Activated CD4-positive, alpha-beta T cell treated with anti-CD3 and anti-CD28 coated beads, Interleukin-2, amount 50 U/mL, for 16 hours (primary cell): ENCODE data around the gene IQCH.
A peak's percentile ranks its signal among the peaks of the same experiment; 100 is the strongest.

Experiments used
- DNase-seq: peaks from one replicate; pipeline ENCODE4 v3.0.0-alpha.2; 2020

IQCH gene

DNA sequence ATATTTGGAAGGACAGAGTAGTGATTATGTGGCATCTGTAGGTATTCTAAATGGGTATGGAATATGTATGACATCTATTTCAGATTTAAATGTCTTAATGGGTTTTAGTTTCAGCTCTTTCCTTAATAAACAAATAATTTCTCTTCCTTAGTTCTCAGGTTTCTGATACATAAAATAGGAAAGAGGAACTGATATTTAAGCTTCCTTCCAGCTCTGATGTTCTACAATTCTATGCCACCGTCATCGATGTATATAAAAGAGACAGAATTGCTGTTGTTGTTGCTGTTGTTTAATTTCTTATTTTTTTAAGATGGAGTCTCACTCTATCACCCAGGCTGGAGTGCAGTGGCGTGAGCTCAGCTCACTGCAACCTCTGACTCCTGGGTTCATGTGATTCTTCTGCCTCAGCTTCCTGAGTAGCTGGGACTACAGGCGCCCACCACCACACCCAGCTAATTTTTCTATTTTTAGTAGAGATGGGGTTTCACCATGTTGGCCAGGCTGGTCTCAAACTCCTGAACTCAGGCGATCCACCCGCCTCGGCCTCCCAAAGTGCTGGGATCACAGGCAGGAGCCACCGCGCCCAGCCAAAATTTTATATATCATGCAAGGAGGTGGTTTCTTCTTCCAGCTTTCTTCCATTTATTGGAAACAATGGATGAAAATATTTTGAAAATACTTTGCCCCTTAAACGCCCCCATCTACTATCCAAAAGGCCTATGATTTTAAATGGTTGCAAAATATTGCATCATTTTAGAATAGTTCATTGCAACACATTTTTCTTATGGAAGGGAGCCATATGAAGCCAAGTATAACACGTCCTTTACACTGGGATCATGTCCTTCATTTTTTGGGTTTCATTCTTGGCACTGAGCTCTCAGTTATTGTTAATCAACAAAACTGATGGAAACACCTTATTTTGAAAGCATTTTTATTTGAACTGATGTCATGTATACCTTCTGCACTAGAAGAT lies 252.5 kb downstream of the IQCH start:
- no peak for DNase-seq

DNA sequence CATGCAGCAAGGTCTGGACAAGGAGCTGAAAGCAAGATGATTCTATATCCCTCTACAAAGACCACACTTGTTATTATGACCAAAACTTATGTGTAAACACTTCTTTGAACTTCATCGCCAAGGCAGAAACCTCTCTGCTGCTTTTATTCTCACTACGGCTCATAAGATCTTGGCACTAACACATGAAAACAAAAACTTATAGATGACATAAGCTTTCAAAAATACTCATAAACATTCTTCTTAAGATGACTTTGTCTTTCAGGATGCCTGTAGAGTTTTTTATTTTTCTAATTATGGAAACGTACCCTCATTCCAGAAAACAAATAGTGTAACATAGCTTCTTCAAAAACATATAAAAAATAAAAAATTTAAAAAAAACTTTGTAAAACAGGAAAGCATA lies 253.8 kb downstream of the IQCH start:
- no peak for DNase-seq

DNA sequence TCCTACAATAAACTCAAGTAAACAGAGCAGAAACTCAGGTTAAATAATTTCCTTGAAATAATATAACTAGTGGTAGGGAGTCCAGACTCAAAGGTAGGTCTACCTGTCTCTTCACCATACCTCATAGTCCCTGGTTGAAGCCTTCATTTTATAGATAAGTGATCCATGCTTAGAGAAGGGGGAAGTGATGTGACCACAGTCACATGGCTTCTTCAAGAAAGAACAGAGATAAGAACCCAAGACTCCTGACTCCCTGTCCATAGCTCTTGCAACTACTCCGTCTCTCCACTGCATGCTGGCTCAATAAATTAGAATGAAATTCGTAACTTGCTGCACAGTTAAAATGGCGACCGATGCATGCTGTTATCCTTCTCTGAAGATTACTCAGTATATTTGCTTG lies 255.3 kb downstream of the IQCH start:
- DNase-seq: no peak

DNA sequence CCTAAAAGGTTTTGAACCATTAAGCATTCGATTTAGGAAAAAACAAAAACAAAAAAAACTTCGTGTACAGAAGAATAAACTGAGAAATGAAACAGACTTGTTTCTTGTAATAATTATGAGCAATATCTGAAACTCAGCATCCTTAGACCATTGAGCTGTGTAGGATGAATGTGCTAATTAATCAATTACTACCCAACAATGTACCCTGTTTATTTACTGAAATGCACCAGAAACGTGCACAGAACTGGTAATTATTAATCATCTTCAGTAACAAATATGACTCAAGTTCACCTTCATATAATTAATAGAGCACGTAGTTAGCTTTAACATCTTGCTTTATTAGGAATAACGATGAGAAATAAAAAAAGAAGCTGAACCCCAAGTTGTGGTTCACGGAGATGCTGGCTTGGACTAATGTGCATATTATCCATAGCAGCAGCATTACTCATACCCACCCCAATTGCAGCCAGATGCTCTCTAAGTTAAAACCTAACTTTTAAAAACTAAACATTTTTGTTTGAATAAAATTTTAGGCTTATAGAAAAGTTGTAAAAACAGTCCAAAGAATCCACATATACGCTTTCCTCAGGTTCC lies 256.1 kb downstream of the IQCH start:
- no peak for DNase-seq

DNA sequence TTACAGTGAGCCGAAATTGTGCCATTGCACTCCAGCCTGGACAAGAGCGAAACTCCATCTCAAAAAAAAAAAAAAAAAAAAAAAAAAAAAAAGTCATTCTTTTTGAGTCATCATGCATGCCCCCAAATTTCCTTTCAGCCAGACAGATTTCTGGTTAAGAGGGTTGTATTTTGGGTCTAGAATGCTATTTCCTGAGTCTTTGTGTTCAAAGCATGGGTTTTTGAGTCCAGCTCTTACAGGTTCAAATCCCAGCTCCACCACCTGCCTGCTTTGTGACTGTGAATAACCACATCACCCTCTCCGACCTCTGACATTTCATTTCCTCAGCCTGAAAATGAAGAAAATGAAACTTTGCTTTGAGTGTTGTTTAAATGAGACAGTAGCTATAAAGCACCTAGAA lies 257.0 kb downstream of the IQCH start:
- DNase-seq: no peak

DNA sequence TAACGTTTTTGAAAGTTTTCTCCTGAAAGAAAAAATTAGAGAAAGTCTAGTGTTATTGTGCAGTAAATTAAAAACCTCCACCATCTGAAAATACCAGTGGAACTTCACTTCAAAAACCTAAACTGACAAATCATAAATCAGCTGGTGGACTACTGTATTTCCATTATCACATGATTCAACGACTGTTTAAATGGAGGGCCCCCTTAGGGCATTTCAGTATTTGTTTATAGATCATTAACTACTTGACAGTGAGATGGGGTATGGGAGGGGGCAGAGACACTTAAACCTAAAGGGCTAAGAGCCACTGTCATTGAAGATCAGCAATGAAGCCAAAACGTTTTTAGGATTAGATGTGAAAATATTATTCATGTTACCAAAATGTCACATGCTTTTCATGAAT lies 257.6 kb downstream of the IQCH start:
- DNase-seq: no peak

DNA sequence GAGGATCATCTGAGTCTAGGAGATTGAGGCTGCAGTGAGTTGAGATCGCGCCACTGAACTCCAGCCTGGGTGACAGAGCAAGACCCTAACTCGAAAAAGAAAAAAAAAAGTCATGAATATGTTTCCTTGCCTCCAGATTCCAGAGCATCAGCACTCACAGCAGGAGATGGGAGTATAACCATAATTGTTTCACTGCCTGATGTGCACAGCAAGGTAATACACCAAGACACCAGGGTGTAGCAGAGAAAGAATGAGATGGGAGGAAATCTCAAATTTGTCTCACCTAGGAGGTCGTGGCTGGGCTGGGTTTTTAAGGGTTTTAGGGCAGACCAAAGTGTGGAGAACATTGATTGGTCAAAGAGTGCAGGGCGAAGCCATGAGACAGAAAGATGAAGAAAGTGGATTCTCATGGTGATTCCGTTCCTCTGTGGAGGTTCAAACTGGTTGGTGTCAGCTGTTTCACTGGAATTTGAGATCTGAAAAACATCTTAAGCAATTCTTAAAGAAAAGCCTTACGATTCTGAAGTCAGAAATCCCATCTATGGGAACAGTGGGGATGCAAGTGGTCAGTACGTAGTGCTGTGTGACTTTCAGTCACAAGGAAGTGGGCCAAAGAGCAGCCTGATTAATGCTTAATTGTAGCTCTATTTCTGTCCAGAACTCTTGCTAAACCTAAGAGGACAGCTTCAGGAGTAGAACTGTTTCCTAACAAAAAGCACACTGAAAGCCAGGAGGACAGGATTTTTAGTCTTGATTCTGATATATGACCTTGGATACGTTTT lies 258.5 kb downstream of the IQCH start:
- no peak for DNase-seq

DNA sequence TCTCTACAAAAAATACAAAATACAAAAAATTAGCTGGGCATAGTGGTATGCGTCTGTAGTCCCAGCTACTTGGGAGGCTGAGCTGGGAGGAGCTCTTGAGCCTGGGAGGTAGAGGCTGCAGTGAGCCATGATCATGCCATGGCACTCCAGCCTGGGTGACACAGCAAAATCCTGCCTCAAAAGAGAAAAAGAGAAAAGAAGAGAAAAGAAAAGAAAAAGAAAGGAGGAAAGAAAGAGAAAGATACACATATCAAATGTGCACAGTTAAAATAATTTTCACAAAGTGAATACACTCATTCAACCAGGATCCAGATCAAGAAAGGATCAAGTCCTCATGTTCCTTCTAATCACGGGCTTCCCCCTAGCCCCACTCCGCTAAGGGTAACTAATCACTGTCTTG lies 260.5 kb downstream of the IQCH start:
- no peak for DNase-seq

DNA sequence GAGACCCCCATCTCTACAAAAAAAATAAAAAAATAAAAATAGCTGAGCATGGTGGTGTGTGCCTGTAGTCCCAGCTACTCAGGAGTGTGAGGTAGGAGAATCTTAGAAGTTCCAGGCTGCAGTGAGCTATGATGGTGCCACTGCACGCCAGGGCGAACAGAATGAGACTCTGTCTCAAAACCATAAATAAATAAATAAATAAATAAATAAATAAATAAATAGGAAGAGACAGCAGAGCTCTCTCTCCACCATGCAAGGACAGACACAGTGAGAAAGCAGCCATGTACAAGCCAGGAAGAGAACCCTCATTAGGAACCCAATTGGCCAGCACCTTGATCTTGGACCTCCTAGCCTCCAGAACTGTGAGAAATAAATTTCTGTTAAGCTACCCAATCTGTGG lies 261.0 kb downstream of the IQCH start:
- no peak for DNase-seq

DNA sequence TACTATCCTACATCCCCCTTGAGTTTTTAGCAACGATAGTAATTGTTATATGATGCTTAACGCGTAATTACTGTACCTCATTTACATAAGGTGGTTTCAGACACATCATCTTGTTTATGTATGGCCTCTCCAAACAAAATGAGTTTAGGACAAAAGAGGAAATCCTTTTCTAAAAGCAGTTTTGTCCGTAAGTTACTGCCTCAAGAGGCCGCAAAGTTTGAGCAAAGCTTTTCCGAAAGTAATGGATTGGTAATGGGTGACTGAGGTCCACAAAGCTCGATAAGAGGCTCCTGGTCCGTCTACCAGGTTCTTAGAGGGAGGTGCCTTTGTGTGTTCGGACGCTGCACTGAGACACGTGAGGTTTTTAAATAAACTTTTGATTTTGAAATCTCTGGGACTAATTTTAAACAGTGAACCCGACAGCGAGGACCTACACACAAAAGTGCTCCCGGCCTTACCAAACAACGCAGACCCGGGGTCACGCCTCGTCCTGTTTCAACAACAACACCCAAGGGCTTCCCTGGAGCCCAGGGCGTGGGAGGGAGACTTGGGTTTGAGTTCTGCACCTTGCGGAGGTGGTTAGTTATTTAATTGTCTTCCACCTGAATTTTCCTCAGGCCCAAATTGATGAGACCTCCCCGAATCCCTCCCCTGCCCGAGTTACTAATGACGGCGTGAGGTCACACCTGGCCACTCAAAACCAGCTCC lies 265.9 kb downstream of the IQCH start:
- DNase-seq: no peak

DNA sequence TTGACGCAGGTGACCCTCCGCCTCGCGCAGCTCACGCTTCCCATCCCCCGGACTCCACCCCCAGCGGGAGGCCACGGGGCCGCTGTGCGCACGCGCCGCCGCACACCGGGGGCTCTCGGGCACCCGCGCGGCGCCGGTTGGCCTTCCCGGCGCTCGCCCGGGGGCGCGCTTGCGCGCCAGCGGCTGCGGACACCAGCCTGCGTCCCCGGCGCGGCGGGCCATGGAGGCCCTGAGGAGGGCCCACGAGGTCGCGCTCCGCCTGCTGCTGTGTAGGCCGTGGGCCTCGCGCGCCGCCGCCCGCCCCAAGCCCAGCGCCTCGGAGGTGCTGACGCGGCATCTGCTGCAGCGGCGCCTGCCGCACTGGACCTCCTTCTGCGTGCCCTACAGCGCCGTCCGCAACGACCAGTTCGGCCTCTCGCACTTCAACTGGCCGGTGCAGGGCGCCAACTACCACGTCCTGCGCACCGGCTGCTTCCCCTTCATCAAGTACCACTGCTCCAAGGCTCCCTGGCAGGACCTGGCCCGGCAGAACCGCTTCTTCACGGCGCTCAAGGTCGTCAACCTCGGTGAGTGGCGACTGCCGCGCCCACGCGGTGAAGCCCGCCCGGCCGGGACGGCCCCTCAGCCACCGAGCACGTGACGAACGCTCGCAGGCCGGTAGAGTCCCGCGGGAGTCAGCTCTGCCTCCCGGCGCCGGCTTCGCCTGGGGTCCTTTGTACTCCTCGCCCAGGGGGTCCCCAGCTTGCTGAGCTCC lies 266.6 kb downstream of the IQCH start, which contains the start of gene C15orf61:
Gene C15orf61 (plus strand): TSS at position 103 of the 754 bp plus-strand sequence. CDS start 118 bp downstream, at position 221.
- DNase-seq: peak; percentile 85

DNA sequence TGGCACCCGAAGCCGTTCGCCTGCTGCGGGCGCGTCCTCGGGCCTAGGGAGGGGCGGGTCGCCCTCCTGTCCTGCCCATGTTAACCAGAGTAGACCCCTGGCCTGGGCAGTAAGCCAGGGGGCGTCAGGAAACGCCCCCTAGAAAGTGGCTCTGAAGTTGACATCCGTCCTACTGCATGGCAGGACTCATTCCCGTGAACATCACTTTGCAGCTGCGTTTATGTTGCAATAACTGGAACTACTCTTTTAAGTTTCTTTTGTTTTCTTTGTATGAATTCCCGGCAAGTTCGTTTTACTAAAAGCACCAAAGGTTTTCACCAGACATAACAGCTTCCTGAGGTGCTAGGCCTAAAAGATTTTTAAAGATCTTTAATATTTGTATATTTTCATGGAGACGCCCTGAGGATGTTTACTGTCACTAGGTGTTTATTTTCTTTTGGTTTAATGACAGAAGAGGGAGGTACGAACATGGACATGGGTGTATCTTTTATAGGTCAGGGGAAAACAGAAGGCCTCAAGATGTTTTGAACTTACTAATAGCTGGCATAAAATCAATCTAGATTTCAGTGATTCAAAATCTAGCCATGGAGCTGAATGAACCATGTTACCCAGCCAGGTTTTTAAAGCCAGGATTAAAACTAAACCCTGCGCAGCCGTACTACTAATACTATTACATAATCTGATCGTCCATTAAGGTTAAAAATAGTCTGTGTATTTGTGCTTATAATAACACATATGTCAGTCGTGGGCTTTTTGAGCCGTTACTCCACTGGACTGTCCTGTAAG lies 267.4 kb downstream of the IQCH start:
- no peak for DNase-seq

DNA sequence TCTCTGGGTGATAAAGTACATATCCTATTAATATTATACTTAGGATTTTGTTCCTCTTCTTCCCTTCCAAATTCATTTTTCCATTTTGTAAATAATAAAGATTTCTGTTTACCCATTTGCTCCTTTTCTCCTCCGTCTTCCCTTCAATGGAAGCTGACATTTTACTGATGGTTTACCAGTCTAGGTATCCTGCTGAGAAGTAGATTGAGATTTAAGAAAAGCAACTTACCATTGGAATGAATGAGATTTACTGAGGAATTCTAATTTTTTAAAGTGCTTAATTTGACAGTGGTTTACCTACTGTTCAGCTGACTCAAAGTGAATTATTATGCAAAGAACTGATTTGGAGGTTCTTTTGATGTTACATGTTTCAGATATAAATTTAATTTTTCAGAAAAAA lies 268.7 kb downstream of the IQCH start:
- DNase-seq: no peak

DNA sequence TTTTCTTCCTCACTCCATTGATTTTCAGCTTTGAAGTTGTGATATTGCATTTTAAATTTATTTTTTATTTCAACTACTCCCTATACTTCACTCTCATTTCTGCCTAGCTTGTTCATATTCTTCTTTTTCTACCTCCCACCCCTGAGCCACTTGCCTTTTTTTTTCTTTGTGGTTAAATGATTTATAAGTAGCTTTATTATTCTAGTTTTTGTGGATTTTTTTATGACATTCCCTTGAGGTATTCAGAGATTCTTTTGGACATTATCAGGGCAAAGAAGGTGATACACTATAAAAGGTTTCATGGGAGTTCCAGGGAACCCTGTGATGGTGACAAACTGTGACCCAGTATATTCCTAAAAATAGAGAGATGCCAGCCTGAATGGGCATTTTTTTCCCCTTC lies 269.6 kb downstream of the IQCH start:
- no peak for DNase-seq

DNA sequence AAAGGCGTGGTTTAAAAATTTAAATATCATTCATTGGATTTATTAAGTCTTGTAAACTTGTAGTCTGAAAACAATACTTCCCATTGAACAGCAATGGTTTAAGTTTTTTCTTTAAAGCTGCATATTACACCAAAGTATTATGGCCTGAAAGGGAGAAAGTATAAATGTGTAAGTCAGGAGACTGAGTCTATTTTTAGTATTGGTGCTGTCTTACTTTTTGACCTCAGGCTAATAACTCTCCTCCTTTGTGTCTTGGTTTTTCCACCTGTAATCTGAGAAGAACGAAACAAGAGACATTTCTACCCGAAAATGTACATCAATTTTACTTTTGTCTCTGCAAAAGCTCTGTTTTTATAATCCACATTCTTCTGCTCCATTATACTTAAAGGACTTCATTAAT lies 273.9 kb downstream of the IQCH start:
- no peak for DNase-seq

DNA sequence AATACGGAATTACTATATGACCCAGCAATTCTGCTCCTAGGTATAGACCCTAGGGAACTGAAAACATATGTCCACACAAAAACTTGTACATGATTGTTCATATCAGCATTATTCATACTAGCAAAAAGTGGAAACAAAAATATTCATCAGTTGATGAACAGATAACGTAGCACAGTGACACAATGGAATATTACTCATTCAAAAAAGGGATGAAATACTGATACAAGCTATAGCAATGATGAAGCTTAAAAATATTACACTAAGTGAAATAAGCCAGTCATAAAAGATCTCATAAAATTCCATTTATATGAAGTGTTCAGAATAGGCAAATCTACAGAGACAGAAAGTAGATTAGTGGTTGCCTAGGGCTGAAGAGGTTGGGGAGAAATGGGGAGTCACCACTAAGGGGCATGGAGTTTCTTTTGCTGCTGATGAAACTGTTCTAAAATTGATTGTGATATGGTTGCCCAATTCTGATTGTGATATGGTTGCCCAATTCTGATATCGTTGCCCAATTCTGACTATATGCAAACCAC lies 276.9 kb downstream of the IQCH start:
- no peak for DNase-seq

DNA sequence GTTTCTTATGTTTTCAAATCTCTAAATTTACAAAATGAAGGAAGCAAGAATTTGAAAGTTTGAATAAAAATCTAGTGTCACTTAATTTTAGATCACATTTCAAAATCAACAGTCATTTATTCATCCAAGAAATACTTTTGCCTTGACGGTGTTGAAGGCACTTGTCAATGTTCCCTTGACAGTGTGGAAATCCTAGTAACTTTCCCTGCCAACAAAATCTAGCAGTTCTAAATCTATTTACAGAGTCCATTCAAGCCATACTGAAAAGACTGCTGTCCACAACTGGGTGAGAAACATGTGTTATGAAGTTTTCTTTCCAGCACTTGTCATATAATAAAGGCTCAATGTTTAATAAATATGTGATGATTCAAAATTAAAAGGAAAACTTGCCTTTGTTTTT lies 279.3 kb downstream of the IQCH start:
- DNase-seq: no peak

DNA sequence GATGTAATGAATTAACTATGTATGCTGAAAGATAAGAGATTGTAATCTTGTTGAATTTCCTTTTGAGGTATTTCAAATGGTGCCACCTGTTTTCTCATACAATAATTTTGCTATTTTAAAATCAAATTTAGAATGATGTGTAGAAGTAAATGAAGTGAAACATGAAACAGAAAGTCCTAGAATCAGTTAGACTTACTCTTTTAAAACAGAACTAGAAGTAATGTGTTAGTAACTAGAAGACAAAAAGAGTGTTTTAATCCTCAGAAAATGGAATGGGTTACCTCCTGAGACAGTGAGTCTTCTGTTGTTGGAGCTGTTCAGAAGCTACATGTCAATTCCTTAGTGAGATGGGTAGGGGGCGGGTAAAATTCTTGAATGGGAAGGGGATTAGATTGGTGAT lies 279.8 kb downstream of the IQCH start:
- no peak for DNase-seq

DNA sequence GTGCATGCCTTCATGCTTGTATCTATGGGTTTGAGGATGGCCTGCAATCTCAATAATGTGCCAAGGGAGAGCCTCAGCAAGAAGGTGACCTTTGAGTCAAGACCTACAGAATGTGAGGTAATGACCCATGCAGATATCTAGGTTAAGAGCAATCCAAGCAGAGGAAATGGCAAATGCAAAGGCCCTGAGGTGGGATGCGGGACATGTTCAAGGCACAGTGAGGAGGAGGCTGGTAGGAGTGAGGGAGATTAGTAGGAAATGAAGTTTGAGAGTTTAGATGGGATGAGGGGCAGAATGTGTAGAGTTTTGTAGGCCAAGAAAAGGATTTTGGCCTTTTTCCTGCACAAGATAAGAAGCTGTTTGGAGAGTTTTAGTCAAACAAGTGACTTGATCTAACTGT lies 283.2 kb downstream of the IQCH start:
- no peak for DNase-seq

DNA sequence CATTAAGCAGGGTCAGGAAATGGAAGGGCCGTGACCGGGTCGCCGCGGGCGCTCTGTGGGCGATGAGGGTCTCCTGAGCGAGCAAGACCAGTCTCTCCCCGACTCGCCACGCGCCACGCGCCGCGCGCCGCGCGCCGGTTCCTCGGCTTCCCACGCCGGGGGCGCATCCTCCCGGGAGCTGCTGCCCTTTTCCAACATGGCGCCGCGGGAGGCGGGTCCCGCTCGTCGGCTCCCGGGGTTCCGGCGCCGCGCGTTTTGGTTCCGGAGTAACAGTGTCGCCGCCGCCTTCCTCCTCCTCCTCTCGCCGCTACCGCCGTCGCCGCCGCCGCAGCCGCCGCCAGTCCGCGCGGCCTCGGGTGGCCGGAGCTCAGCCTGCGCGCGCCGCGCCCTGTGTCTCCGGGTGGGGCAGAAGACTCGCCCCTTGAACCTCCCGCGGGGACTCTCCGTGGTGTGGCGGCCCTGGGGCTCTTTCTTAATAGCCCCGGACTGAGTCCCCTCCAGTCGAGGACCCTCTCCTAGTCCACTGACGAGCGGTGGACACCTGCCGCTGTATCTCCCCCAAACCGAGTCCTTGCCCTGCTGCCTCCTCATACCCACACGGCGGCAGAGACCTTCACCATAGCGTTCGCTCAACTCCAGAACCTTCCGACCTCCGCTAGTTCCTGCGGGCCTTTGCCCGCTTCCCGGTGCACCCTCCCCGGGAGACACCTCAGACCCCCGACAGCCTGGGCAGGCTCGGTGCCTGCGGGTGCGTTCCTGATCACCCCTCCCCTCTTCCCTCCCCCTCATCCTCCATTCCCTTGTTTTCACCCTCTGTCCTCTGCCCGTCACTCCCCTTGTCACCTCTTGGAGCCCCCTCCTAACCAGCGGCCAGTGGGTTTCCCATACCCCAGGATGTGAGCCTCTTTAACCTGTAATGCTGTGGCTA lies 288.1 kb downstream of the IQCH start, which contains the start of gene MAP2K5:
Gene MAP2K5 (plus strand): TSS at position 284 of the 928 bp plus-strand sequence. CDS start 633 bp downstream, at position 917.
- peak; percentile 87 for DNase-seq
